ENCODE measurements around the gene MS4A8.

DNA sequence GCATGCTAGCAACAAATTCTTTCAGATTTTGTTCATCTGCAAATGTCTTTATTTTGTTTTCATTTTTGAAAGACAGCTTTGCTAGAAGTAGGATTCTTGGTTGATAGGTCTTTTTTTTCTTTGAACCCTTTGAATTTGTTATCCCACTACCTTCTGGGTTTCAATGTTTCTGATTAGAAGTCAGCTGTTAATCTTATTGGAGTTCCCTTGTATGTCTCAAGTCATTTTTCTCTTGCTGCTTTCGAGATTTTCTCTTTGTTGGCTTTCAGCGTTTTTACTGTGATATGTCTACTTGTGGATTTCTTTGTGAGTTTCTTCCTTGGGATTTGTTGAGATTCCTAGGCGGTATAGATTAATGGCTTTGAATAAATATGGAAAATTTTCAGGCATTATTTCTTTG, 27.2 kb upstream of the MS4A8 start:
- TF ChIP-seq, protein P1, sequence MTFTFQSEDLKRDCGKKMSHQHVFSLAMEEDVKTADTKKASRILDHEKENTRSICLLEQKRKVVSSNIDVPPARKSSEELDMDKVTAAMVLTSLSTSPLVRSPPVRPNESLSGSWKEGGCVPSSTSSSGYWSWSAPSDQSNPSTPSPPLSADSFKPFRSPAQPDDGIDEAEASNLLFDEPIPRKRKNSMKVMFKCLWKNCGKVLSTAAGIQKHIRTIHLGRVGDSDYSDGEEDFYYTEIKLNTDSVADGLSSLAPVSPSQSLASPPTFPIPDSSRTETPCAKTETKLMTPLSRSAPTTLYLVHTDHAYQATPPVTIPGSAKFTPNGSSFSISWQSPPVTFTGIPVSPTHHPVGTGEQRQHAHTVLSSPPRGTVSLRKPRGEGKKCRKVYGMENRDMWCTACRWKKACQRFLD (tag by site-specific recombination; IDR thresholded peaks at IDR 0.05), result no peak
- no peak for TF ChIP-seq ZBTB7A (tag by site-specific recombination; IDR thresholded peaks at IDR 0.05; ENCODE audit: low read depth)
- TF ChIP-seq ZNF24 (tag by site-specific recombination; IDR thresholded peaks at IDR 0.05), result no peak
- no peak for TF ChIP-seq ZNF350 (tag by site-specific recombination; IDR thresholded peaks at IDR 0.05)
- no peak for TF ChIP-seq ZNF48 (tag by site-specific recombination; IDR thresholded peaks at IDR 0.05)
- no peak for TF ChIP-seq ZNF23 (tag by site-specific recombination; IDR thresholded peaks at IDR 0.05; ENCODE audit: borderline replicate concordance)
- TF ChIP-seq, protein P2, sequence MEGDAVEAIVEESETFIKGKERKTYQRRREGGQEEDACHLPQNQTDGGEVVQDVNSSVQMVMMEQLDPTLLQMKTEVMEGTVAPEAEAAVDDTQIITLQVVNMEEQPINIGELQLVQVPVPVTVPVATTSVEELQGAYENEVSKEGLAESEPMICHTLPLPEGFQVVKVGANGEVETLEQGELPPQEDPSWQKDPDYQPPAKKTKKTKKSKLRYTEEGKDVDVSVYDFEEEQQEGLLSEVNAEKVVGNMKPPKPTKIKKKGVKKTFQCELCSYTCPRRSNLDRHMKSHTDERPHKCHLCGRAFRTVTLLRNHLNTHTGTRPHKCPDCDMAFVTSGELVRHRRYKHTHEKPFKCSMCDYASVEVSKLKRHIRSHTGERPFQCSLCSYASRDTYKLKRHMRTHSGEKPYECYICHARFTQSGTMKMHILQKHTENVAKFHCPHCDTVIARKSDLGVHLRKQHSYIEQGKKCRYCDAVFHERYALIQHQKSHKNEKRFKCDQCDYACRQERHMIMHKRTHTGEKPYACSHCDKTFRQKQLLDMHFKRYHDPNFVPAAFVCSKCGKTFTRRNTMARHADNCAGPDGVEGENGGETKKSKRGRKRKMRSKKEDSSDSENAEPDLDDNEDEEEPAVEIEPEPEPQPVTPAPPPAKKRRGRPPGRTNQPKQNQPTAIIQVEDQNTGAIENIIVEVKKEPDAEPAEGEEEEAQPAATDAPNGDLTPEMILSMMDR (tag by site-specific recombination; IDR thresholded peaks at IDR 0.05), result no peak
- TF ChIP-seq, protein P3, sequence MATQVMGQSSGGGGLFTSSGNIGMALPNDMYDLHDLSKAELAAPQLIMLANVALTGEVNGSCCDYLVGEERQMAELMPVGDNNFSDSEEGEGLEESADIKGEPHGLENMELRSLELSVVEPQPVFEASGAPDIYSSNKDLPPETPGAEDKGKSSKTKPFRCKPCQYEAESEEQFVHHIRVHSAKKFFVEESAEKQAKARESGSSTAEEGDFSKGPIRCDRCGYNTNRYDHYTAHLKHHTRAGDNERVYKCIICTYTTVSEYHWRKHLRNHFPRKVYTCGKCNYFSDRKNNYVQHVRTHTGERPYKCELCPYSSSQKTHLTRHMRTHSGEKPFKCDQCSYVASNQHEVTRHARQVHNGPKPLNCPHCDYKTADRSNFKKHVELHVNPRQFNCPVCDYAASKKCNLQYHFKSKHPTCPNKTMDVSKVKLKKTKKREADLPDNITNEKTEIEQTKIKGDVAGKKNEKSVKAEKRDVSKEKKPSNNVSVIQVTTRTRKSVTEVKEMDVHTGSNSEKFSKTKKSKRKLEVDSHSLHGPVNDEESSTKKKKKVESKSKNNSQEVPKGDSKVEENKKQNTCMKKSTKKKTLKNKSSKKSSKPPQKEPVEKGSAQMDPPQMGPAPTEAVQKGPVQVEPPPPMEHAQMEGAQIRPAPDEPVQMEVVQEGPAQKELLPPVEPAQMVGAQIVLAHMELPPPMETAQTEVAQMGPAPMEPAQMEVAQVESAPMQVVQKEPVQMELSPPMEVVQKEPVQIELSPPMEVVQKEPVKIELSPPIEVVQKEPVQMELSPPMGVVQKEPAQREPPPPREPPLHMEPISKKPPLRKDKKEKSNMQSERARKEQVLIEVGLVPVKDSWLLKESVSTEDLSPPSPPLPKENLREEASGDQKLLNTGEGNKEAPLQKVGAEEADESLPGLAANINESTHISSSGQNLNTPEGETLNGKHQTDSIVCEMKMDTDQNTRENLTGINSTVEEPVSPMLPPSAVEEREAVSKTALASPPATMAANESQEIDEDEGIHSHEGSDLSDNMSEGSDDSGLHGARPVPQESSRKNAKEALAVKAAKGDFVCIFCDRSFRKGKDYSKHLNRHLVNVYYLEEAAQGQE (tag by site-specific recombination; IDR thresholded peaks at IDR 0.05), result no peak
- no peak for TF ChIP-seq ZFP37 (tag by site-specific recombination; IDR thresholded peaks at IDR 0.05)
- no peak for TF ChIP-seq ZNF514 (tag by site-specific recombination; IDR thresholded peaks at IDR 0.05)

Data from HEK293 (cell line).